ENCODE data around the gene IMP4. TPM values are rescaled to one million over a fixed set of nuclear protein-coding genes. Genes with fewer than 3 reads are reported as not detected.
A peak's percentile ranks its signal among the peaks of the same experiment; 100 is the strongest.

IMP4 gene
- total and polyA plus RNA-seq, 2 of the 13 experiments (the other 11 are each of a cell fraction or from before 2014, with no cell fraction given), result 142 to 158 TPM

DNA sequence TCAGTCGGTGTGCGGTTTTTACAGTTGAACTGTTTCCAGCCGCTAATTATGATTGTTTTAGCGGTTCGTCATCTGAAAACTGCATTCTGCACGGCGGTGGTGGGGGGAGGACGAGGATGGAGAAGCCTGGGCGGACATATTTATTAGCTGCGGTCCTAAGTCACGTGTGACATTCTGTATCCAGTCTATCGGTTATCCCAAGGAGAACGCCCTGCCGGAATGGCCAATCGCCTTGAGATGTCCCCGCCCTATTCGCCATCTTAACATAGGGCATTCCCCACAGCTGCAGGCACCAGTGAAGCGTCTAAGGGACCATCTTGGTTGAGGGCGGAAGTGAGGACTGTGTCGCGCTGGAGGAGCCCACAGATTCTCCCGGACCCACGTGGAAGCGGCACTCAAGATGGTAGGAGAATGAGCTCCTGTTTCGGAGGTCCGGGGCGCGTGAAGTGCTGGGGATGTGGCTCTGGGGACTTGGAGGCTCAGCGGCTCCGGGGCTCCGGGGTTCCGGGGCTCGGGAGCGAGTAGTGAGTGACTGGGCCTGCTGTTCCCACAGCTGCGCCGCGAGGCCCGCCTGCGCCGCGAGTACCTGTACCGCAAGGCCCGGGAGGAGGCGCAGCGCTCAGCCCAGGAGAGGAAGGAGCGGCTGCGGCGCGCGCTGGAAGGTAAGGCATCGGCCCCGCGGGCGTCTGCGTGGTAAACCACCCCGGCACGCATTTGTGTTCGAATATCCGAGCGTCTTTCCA lies at the start of gene IMP4 (continued):
- no peak for TF ChIP-seq MEIS1 (CRISPR knock-in tag; IDR thresholded peaks at IDR 0.05; ENCODE audit: borderline replicate concordance)
- TF ChIP-seq ZBTB7B (CRISPR knock-in tag; IDR thresholded peaks at IDR 0.05), result no peak
- no peak for TF ChIP-seq ZFP37 (CRISPR knock-in tag; IDR thresholded peaks at IDR 0.05; ENCODE audit: borderline replicate concordance)
- TF ChIP-seq, protein P1, sequence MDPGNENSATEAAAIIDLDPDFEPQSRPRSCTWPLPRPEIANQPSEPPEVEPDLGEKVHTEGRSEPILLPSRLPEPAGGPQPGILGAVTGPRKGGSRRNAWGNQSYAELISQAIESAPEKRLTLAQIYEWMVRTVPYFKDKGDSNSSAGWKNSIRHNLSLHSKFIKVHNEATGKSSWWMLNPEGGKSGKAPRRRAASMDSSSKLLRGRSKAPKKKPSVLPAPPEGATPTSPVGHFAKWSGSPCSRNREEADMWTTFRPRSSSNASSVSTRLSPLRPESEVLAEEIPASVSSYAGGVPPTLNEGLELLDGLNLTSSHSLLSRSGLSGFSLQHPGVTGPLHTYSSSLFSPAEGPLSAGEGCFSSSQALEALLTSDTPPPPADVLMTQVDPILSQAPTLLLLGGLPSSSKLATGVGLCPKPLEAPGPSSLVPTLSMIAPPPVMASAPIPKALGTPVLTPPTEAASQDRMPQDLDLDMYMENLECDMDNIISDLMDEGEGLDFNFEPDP (CRISPR knock-in tag; conservative IDR thresholded peaks at IDR 0.05), result no peak
- peak; percentile 9; the same call in 1 of the 2 replicates for TF ChIP-seq AHR (CRISPR knock-in tag; IDR thresholded peaks at IDR 0.05)
- TF ChIP-seq ADNP (CRISPR knock-in tag; IDR thresholded peaks at IDR 0.05), result no peak
- TF ChIP-seq, protein P2, sequence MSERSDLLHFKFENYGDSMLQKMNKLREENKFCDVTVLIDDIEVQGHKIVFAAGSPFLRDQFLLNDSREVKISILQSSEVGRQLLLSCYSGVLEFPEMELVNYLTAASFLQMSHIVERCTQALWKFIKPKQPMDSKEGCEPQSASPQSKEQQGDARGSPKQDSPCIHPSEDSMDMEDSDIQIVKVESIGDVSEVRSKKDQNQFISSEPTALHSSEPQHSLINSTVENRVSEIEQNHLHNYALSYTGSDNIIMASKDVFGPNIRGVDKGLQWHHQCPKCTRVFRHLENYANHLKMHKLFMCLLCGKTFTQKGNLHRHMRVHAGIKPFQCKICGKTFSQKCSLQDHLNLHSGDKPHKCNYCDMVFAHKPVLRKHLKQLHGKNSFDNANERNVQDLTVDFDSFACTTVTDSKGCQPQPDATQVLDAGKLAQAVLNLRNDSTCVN (CRISPR knock-in tag; IDR thresholded peaks at IDR 0.05; ENCODE audit: borderline replicate concordance), result 0 out of 2 replicates have a peak, but pooled peaks have one; percentile 11
- TF ChIP-seq NR2C2 (CRISPR knock-in tag; IDR thresholded peaks at IDR 0.05; ENCODE audit: borderline replicate concordance), result peak; percentile 90
- TF ChIP-seq ZNF354B (CRISPR knock-in tag; IDR thresholded peaks at IDR 0.05), result peak; percentile 40; the same call in 1 of the 2 replicates
- TF ChIP-seq RFX1 (IDR thresholded peaks at IDR 0.05), result no peak
- peak; percentile 62 for TF ChIP-seq TAF1 (CRISPR knock-in tag; IDR thresholded peaks at IDR 0.05)
- TF ChIP-seq, protein P3, sequence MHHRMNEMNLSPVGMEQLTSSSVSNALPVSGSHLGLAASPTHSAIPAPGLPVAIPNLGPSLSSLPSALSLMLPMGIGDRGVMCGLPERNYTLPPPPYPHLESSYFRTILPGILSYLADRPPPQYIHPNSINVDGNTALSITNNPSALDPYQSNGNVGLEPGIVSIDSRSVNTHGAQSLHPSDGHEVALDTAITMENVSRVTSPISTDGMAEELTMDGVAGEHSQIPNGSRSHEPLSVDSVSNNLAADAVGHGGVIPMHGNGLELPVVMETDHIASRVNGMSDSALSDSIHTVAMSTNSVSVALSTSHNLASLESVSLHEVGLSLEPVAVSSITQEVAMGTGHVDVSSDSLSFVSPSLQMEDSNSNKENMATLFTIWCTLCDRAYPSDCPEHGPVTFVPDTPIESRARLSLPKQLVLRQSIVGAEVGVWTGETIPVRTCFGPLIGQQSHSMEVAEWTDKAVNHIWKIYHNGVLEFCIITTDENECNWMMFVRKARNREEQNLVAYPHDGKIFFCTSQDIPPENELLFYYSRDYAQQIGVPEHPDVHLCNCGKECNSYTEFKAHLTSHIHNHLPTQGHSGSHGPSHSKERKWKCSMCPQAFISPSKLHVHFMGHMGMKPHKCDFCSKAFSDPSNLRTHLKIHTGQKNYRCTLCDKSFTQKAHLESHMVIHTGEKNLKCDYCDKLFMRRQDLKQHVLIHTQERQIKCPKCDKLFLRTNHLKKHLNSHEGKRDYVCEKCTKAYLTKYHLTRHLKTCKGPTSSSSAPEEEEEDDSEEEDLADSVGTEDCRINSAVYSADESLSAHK (CRISPR knock-in tag; IDR thresholded peaks at IDR 0.05; ENCODE audit: borderline replicate concordance), result no peak
- TF ChIP-seq TP53 (CRISPR knock-in tag; conservative IDR thresholded peaks at IDR 0.05), result no peak
- TF ChIP-seq, protein P4, sequence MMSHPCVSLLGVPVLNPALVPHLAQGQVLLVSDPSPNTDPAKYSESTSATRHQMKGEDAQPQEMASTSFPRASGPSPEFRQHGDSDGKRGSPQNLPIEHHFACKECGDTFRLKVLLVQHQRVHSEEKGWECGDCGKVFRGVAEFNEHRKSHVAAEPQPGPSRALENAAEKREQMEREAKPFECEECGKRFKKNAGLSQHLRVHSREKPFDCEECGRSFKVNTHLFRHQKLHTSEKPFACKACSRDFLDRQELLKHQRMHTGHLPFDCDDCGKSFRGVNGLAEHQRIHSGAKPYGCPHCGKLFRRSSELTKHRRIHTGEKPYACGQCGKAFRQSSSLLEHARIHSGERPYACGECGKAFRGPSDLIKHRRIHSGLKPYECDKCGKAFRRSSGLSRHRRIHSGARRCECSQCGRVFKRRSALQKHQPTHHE (CRISPR knock-in tag; IDR thresholded peaks at IDR 0.05; ENCODE audit: borderline replicate concordance), result no peak; the same call in 1 of the 2 replicates
- no peak for TF ChIP-seq ELF3 (CRISPR knock-in tag; IDR thresholded peaks at IDR 0.05)
- TF ChIP-seq TBP (CRISPR knock-in tag; IDR thresholded peaks at IDR 0.05), result no peak
- TF ChIP-seq, protein P5, sequence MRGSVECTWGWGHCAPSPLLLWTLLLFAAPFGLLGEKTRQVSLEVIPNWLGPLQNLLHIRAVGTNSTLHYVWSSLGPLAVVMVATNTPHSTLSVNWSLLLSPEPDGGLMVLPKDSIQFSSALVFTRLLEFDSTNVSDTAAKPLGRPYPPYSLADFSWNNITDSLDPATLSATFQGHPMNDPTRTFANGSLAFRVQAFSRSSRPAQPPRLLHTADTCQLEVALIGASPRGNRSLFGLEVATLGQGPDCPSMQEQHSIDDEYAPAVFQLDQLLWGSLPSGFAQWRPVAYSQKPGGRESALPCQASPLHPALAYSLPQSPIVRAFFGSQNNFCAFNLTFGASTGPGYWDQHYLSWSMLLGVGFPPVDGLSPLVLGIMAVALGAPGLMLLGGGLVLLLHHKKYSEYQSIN (CRISPR knock-in tag; IDR thresholded peaks at IDR 0.05; ENCODE audit: borderline replicate concordance), result no peak
- TF ChIP-seq YY1 (IDR thresholded peaks at IDR 0.05; ENCODE audit: insufficient read depth, insufficient replicate concordance, low read depth, low read length), result peak; percentile 99
- peak; percentile 72 to 88 for TF ChIP-seq POLR2A (IDR thresholded peaks at IDR 0.05; ENCODE audit: insufficient read depth in 1 of 2, low read depth in 2 of 2, low read length in 2 of 2)
